CD4-positive, alpha-beta T cell treated with Interleukin-6 at 100 ng/mL for 8 hours (primary cell): ENCODE measurements around the gene GNPTAB.
"Not testable (repeated sequence)": the region's sequence is repeated elsewhere in the genome, so short reads cannot be mapped to it uniquely, and the experiment has no call there.

Source experiments
- DNase-seq: peaks from one replicate; pipeline ENCODE4 v3.0.0-alpha.2; 2020; ENCODE audit warnings: mixed read lengths, low spot score

GNPTAB gene

GRCh38 chr12:101852998-101853397, 22.2 kb upstream of the GNPTAB start:
- DNase-seq, result no peak

GRCh38 chr12:101850199-101850598, 19.4 kb upstream of the GNPTAB start:
- DNase-seq, result no peak

- DNase-seq, result no peak
Observed at GRCh38 chr12:101847325-101847724, 16.6 kb upstream of the GNPTAB start.

GRCh38 chr12:101845137-101845711, 14.5 kb upstream of the GNPTAB start:
- DNase-seq, result no peak

GRCh38 chr12:101841069-101841468, 10.3 kb upstream of the GNPTAB start:
- no peak for DNase-seq

GRCh38 chr12:101839324-101840283, 8.8 kb upstream of the GNPTAB start:
- DNase-seq, result peak; percentile 70

- DNase-seq, result no peak
Observed at GRCh38 chr12:101838628-101839323, 8.0 kb upstream of the GNPTAB start.

- no peak for DNase-seq
Observed at GRCh38 chr12:101832030-101832429, 1.3 kb upstream of the GNPTAB start.

GRCh38 chr12:101829639-101830366, 956 bp downstream of the GNPTAB start:
- DNase-seq, result peak; percentile 2

GRCh38 chr12:101828463-101829196, 2.1 kb downstream of the GNPTAB start:
- no peak for DNase-seq

GRCh38 chr12:101826766-101827368, 3.9 kb downstream of the GNPTAB start:
- DNase-seq, result no peak

- DNase-seq, result no peak
Observed at GRCh38 chr12:101824831-101825230, 5.9 kb downstream of the GNPTAB start.

GRCh38 chr12:101823891-101824290, 6.9 kb downstream of the GNPTAB start:
- peak; percentile 82 for DNase-seq

- DNase-seq, result no peak
Observed at GRCh38 chr12:101823039-101823438, 7.7 kb downstream of the GNPTAB start.

GRCh38 chr12:101819467-101819866, 11.3 kb downstream of the GNPTAB start:
- no peak for DNase-seq

- DNase-seq, result not testable (repeated sequence)
Observed at GRCh38 chr12:101818689-101819088, 12.1 kb downstream of the GNPTAB start.

- no peak for DNase-seq
Observed at GRCh38 chr12:101813117-101813516, 17.6 kb downstream of the GNPTAB start.

GRCh38 chr12:101812716-101813115, 18.0 kb downstream of the GNPTAB start:
- not testable (repeated sequence) for DNase-seq

- DNase-seq, result not testable (repeated sequence)
Observed at GRCh38 chr12:101811342-101811741, 19.4 kb downstream of the GNPTAB start.

- DNase-seq, result no peak
Observed at GRCh38 chr12:101809208-101809607, 21.6 kb downstream of the GNPTAB start.

GRCh38 chr12:101806265-101806664, 24.5 kb downstream of the GNPTAB start:
- DNase-seq, result no peak
